HEK293 (cell line): ENCODE results near the gene PDE2A.

Source experiments
- ZNF501 ChIP-seq: fragments of 450-650 bp; formaldehyde crosslinking; IDR thresholded peaks from 2 replicates; pipeline ENCODE4 v1.5.1; 2016; ENCODE audit warnings: missing biosample characterization, missing genetic modification characterization
- TF ChIP-seq, protein P1 (sequence below): fragments of 450-650 bp; formaldehyde crosslinking; IDR thresholded peaks from 2 replicates; pipeline ENCODE4 v1.5.1; 2016; ENCODE audit warnings: missing biosample characterization, missing genetic modification characterization

DNA sequence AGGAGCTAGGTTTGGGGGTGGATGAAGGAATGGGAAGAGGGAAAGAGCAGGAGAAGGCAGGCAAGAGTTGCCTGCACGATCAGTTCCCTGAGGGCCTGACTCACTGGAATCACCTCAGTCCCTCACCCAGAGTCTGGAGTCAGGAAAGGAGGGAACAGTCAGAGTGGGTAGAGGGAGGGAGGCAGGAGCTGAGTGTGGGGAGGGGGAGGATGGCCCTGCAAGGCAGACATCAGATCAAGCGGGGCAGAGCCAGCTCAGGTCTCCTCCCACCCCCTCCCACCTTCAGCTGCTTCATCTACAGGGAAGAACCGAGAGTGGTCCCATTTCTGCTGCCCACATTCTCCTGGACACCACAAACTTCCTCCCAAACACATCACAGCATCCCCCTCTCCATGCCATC is 58.9 kb downstream of the PDE2A start:
- TF ChIP-seq, protein P1, sequence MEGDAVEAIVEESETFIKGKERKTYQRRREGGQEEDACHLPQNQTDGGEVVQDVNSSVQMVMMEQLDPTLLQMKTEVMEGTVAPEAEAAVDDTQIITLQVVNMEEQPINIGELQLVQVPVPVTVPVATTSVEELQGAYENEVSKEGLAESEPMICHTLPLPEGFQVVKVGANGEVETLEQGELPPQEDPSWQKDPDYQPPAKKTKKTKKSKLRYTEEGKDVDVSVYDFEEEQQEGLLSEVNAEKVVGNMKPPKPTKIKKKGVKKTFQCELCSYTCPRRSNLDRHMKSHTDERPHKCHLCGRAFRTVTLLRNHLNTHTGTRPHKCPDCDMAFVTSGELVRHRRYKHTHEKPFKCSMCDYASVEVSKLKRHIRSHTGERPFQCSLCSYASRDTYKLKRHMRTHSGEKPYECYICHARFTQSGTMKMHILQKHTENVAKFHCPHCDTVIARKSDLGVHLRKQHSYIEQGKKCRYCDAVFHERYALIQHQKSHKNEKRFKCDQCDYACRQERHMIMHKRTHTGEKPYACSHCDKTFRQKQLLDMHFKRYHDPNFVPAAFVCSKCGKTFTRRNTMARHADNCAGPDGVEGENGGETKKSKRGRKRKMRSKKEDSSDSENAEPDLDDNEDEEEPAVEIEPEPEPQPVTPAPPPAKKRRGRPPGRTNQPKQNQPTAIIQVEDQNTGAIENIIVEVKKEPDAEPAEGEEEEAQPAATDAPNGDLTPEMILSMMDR (tag by site-specific recombination) = no peak
- TF ChIP-seq ZNF501 (tag by site-specific recombination) = no peak
